HG03521 (cell line): ENCODE results near the gene NPIPB8.
"Not testable (repeated sequence)": the region's sequence is repeated elsewhere in the genome, so short reads cannot be mapped to it uniquely, and the experiment has no call there.

Experiments used
- ATAC-seq: cut with Tn5 transposase; IDR thresholded peaks from one replicate; pipeline ENCODE4 v1.9.1; 2021; ENCODE audit warnings: mild to moderate bottlenecking, moderate library complexity; ENCODE audit not compliant: unreplicated experiment

NPIPB8 gene

GRCh38 chr16:28623172-28623711, 14.6 kb upstream of the NPIPB8 start:
- ATAC-seq = no peak

DNA sequence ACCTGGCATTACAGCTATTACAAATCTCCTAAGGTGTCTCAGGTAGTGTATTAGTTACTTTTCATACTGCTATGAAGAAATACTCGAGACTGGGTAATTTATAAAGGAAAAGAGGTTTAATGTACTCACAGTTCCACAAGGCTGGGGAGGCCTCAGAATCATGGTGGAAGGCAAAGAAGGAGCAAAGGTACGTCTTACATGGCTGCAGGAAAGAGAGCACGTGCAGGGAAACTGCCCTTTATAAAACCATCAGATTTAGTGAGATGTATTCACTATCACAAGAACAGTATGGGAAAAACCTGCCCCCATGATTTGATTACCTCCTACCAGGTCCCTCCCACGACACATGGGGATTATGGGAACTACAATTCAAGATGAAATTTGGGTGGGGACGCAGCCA, 7.0 kb upstream of the NPIPB8 start:
- ATAC-seq = not testable (repeated sequence)

- ATAC-seq = not testable (repeated sequence)
Measured at GRCh38 chr16:28636093-28636823, 1.6 kb upstream of the NPIPB8 start.

DNA sequence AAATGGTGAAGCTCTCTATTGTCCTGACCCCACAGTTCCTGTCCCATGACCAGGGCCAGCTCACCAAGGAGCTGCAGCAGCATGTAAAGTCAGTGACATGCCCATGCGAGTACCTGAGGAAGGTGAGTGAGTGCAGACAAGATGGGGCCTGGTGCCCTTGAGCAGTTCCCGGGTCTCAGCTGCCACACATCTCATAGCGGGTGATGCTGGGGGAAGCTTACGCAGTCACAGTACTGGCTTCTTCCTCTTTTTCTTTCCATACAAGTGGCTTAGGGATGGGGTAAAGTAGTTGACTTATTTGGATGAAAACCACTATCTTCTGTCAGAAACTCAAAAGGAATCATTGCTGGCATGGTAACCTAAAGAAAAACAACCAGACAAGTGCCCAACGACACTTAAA, 494 bp downstream of the NPIPB8 start:
- not testable (repeated sequence) for ATAC-seq

GRCh38 chr16:28639959-28640358, 2.1 kb downstream of the NPIPB8 start:
- not testable (repeated sequence) for ATAC-seq

GRCh38 chr16:28666264-28666663, 28.4 kb downstream of the NPIPB8 start:
- ATAC-seq = not testable (repeated sequence)

- not testable (repeated sequence) for ATAC-seq
Measured at GRCh38 chr16:28667480-28667879, 29.6 kb downstream of the NPIPB8 start.

DNA sequence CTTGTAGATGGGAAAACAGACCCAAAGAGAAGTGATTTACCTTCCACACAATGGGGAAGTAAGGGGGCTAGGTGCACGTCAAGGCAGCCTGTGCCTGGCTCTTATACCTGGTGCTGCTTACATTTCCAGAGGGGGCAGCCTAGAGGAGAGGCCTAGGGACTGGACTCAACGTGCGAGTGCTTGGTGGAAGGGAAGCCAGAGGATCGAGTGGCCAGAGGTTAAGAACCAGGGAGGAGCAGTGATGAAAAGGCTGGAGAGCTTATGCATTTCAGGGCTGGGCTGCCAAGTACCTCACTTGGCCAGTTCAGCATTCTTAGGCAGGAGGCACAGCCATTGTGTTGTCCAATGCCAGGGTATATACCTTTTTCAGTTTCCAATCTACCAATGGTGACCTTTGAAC, 30.3 kb downstream of the NPIPB8 start:
- not testable (repeated sequence) for ATAC-seq

DNA sequence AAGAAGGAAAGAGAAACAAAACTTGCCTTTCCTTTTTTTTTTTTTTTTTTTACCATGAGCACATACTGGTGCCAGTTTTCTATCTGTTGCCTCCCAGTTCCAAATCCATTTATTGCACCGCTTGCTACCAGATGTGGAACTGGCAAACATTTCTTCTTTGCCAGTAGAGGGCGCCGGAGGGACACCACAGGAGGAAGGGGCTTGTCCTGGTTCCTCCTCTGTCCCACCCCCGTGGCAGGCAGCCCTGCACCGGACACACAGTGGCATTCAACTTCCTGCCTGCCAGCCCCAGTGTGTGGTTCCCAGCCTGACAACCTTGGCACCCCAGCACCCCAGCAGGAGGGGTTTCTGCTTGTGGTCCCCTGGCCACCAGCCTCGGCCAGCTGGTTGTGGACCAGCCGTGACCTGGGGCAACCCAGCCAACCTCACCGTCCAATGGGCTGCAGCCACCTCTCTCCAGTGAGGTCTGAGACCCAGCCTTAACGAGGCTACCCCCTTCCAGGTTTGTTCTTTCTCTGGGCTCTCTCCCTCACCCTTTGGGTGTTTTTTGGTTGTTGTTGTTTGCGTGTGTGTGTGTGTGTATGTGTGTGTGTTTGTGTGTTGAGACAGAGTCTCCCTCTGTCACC, 50.6 kb downstream of the NPIPB8 start:
- peak; percentile 61 for ATAC-seq

GRCh38 chr16:28689425-28689824, 51.6 kb downstream of the NPIPB8 start:
- not testable (repeated sequence) for ATAC-seq

DNA sequence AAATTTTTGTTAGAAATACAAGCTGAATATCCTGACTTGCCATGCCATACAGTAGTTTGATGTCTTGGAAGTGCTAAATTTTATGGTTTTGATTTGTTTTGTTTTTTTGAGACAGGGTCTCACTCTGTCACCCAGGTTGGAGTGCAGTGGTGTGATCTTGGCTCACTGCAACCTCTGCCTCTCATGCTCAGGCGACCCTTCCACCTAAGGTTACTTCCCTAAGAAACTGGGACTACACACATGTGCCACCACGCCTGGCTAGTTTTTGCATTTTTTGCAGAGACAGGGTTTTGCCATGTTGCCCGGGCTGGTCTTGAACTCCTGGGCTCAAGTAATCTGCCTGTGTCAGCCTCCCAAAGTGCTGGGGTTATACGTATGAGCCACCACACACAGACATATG, 53.9 kb downstream of the NPIPB8 start:
- not testable (repeated sequence) for ATAC-seq

DNA sequence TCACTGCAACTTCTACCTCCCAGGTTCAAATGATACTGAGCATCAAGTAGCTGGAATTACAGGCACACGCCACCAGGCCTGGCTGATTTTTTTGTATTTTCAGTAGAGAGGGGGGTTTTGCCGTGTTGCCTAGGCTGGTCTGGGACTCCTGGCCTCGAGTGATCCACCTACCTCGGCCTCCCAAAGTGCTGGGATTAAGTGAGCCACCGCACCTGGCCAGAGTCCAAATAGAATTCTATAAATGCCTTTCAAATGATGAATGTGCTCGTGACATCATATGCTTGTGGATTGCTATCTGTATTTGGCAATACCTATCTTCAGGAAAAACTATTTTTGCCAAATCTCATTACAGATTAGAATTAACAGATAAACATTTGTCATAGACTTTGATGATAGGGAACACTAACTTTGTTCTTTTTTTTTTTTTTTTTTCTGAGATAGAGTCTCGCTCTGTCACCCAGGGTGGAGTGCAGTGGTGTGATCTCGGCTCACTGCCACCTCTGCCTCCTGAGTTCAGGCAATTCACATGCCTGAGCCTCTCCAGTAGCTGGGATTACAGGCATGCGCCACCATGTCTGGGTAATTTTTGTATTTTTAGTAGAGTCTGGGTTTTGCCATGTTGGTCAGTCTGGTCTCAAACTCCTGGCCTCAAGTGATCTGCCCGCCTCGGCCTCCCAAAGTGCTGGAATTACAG, 55.5 kb downstream of the NPIPB8 start:
- not testable (repeated sequence) for ATAC-seq

DNA sequence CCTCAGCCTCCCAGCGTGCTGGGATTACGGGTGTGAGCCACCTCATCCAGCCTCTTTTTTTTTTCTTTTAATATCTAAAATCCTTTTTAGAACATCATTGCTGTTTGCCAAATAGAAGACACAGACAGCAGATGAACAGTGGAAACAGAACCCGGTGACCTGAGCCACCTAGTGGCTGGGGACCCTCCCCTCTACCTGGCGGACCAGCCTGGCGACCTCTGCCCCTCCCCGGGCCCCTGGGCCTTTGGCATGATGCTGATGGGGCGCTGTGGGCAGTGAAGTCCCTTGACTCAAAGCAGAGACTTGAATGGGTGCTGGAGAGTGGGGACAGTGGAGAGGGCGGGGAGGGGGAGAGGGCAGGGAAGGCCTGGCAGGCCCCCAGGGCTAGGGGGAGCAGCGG, 61.9 kb downstream of the NPIPB8 start:
- ATAC-seq = not testable (repeated sequence)

DNA sequence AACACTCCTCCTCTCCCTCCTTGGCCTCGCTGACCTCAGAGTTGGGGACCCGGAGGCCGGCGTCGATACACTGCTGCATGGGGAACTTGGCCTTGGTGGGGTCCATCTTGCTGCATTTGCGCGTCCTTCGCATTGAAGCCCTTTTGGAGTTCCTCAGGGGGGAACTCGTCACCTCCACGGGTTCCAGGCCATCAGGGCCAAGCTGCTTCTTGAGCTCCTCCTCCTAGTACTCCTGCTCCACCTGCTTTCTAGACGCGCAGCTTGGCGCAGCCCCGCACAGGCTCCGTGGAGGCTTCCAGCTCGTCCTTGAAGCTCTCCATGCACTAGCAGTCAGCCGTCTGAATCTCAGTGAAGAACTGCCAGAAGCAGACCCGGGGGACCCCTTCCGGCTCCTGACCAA, 62.5 kb downstream of the NPIPB8 start:
- not testable (repeated sequence) for ATAC-seq

DNA sequence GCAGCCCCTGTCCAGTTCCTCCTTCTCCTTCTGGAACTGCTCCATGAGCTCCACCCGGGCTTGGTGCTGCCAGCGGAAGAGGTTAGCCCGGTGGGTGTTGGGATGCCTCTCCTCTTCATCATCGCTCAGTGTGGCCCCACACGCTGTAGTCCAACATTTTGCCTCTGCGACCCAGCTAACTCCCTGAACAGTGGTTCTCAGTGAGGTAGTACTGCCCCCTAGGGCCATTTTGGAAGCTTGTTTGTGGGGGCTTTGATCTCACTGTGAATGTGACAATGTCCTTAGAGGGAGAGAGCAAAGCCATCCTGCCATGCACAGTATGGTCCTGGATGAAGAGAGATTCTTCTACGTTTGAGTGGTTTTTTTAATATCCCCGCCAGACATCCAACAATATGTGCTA, 63.5 kb downstream of the NPIPB8 start:
- not testable (repeated sequence) for ATAC-seq

- ATAC-seq = not testable (repeated sequence)
Measured at GRCh38 chr16:28704246-28704645, 66.4 kb downstream of the NPIPB8 start.
